A204.1 (cell line): Measurements from ENCODE around the gene DPP7.
"Not testable (repeated sequence)": the region's sequence is repeated elsewhere in the genome, so short reads cannot be mapped to it uniquely, and the experiment has no call there.

Experiments
- FAIRE-seq: peaks from 2 replicates; lab custom pipeline; 2012; peaks lifted over from hg19 to GRCh38; lab: Jason Lieb, UNC

DPP7 gene

DNA sequence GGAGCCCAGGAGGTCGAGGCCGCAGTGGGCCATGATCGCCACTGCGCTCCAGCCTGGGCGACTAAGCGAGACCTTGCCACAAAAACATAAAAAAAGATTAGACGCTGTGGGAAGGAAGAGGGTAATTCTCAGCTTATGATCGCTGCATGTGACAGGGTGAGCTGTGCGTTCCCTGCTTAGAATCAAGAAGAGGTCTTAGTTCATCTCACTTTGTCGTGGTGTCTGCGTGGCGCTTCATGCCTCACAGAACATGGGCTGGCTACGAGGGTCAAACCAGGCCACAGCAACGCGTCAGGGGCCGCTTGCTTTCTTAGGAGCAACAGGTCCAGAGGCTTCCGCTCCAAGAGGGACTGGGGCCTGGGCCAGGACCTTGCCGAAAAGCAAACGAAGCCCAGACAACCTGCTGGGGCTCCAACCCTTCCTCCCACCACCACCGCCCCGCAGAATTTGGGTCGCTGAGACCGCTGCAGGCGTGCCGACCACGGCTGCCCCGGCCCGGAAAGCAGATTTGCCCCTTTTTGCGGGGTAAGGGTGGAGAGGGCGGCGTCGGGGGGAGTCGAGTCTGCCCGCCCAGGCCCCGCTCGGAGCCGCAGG lies 14.4 kb upstream of the DPP7 start:
- no peak for FAIRE-seq

DNA sequence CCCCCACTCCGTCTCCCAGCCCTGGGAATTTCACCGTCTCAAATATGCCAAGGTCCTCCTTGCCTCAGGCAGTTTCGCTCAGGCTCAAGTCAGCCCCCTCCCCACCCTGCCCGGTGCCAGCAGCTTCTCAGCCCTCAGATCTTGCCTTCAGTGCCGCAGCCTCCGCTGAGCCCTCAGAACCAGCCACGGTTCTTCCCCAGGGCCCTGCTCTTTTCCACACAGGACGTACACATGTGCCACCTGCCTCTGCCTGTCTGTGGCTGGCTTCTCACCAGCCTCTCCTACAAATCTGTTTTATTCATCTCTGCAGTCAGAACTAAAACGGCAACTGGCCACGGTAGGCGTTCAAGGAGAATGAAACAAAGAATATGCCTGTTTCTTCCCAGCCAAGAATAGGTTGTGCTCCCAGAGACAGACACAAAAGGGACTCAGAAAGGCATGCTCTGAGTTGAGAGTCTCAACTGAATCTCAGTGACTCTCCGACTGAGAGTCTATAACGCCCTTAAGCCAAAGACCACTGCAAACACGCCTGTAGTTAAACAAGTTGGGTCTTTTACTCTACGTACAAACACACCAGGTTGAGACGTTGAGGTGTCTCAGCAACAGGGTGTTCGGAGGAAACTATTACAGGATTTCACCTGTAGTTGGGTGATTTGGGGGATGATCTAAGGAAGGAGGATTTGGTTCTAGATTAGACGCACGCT lies 13.8 kb upstream of the DPP7 start:
- no peak for FAIRE-seq

DNA sequence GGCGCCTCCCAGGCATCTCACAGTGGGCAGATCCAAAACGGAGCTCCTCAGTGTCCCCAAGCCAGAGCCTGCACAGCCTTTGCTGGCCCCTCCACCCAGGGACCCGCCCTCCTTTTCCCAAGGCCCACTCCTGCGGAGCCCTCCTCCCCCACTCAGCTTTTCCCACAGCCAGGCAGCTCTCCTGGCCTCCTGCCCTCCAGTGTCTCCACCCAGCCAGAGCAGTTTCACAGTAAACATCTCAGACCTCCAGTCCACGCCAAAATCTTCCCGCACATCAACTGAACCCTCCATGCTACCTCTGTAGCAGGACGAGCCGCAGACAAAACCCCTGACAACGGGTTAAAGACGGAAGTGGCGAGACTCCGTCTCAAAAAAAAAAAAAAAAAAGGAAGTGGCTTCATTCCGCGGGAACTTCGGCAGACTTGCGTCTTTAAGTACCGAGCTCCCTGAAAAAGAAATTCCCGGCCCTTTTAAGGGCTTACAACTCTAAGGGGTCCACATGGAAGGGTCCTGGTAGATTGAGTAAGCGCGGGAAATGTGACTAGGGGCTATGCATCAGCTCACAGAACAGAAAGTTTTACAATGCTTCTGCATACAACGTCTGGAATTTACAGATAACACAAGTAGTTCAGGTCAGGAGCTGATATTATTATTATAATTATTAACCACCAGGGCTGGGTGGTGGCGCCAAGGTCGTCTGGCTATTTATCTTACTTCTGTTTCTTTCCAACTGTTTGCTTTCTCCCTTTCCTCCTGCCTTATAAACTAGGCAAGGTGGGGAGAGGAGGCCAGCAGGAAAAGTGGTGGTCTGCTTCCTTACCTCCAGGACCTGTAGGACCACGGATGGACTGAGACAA lies 13.0 kb upstream of the DPP7 start:
- no peak for FAIRE-seq

- no peak for FAIRE-seq
Measured at GRCh38 chr9:137126786-137127185, 12.3 kb upstream of the DPP7 start.

GRCh38 chr9:137123952-137124462 lies 9.5 kb upstream of the DPP7 start:
- FAIRE-seq: not testable (repeated sequence)

- no peak for FAIRE-seq
Measured at GRCh38 chr9:137123468-137123837, 8.9 kb upstream of the DPP7 start.

- FAIRE-seq: not testable (repeated sequence)
Measured at GRCh38 chr9:137122796-137123467, 8.4 kb upstream of the DPP7 start.

DNA sequence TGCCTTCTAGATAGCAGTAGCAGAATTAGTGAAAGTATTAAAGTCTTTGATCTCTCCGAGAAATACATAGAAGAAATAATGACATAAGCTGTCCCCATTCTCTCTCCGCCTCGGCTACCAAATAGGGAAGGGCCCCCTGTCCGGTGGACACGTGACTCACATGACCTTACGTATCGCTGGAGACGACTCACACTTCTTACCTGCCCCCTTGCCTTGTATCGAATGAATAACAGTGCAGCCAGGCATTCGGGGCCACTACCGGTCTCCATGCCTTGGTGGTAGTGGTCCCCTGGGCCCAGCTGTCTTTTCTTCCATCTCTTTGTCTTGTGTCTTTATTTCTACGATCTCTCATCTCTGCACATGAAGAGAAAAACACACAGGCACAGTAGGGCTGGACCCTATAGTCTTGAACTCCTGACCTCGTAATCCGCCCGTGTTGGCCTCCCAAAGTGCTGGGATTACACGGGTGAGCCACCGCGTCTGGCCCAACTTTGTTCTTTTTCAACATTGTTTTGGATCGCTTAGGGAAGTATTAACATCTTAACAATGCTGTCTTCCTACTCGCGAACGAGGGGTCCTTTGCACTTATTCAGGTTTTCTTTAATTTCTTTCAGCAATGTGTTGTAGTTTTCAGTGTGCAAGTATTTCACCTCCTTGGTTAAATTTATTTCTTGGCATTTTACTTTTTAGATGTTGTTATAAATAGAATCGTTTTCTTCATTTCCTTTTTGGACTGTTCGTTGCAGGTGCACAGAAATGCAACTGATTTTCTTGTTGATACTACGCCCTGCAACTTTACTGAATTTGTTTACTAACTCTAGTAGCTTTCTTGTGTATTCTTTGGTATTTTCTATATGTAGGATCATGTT lies 7.6 kb upstream of the DPP7 start:
- not testable (repeated sequence) for FAIRE-seq

- FAIRE-seq: not testable (repeated sequence)
Measured at GRCh38 chr9:137118092-137118603, 3.6 kb upstream of the DPP7 start.

DNA sequence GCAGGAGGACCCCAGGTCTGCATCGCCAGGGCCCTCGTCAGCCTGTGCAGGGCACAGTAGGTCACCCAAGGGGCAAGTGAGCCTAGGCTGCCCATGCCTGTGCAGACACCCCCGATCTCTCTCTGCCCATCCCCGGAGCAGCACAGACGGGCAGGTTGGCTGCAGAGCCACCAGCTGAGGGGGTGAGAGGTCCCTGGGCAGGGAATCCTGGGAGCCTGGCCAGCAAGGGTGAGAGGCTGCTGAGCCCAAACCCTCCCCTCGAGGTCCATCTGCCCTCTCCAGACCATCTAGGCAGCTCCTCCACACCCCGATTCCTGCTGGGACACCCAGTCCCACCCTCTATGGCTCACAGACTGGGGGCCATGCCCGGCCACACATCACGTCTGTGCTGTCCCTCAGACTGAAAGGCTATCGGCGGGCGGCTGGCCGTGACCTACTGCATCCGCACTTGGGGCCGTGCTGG lies 2.8 kb upstream of the DPP7 start:
- no peak for FAIRE-seq

DNA sequence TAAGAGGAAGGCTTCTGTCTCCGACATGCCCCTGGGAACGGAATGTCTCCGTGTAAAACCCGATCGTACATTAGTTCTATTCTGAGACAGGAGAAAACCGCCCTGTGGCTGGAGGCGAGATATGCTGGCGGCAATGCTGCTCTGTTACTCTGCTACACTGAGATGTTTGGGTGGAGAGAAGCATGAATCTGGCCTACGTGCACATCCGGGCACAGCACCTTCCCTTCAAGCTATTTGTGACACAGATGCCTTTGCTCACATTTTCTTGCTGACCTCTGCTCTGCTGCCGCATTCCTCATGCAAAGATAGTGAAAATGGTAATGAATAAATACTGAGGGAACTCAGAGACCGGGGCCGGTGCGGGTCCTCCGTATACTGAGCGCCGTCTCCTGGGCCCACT lies 2.2 kb upstream of the DPP7 start:
- FAIRE-seq: no peak

- no peak for FAIRE-seq
Measured at GRCh38 chr9:137116027-137116507, 1.5 kb upstream of the DPP7 start.

DNA sequence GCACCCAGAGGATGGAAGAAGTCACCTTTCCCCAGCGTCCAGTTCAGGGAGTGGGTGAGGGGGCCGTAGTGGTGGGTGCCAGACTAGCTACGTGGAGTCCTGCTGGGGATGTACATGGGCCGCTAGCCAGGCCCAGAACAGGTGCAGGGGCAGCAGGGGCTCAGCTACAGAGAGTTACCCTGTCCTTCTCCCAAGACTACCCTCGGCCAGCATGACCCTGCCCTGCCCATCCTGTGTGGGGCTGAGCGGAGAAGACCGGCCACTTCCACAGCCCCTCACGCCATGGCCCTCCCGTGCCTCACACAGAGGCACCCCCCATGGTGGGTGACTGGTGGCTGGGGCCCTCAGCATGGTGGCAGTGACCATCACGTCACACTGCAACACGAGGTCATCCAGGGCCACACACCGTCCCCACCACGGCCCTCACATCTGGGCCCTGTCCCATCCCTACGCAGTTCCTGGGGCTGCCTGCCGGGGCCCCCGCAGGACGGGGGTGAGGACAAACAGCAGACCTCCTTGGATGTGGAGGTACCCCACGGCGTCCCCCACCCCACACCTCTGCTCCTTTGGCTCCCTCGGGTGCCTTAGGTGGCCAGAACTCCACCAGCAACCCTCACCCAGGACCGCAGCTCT lies 977 bp upstream of the DPP7 start:
- FAIRE-seq: no peak

GRCh38 chr9:137114220-137114612 lies 317 bp downstream of the DPP7 start:
- FAIRE-seq: no peak

- no peak for FAIRE-seq
Measured at GRCh38 chr9:137113385-137114159, 961 bp downstream of the DPP7 start.

GRCh38 chr9:137112564-137113384 lies 1.8 kb downstream of the DPP7 start:
- no peak for FAIRE-seq

- FAIRE-seq: no peak
Measured at GRCh38 chr9:137111788-137112563, 2.6 kb downstream of the DPP7 start.
